K562 (cell line): ENCODE measurements around the gene TRIM4. TPM values are rescaled to one million over a fixed set of nuclear protein-coding genes. Genes with fewer than 3 reads are reported as not detected.
A peak's percentile ranks its signal among the peaks of the same experiment; 100 is the strongest.

Source experiments
- ATAC-seq: fragments of 200-7000 bp; cut with Tn5 transposase; 3 replicates; pipeline ENCODE4 v1.9.1; 2020; ENCODE audit warnings: moderate library complexity
- BruUV-seq: library from RNA; stranded (reverse); fragments of 400-500 nt; replicated peaks from 2 replicates; lab custom pipeline; 2021; lab: Mats Ljungman, UMichigan
- CTCF ChIA-PET: fragments of 300-600 bp; formaldehyde crosslinking; extraction: SDS; loops from one replicate; lab custom pipeline; 2021; ENCODE audit warnings: low intra/inter-chr PET ratio; lab: Yijun Ruan, JAX
- POLR2A ChIA-PET: fragments of 300-600, 350-650 bp; sonication (Branson Sonifier 250); formaldehyde crosslinking; extraction: SDS; loops from one replicate; lab custom pipeline; 2021; ENCODE audit warnings: antibody characterized with exemption, inconsistent platforms; lab: Yijun Ruan, JAX
- DNase-seq, 4 experiments: peaks; one replicate each; pipeline versions ENCODE4 v3.0.0 to v3.0.0-alpha.2; 2011 to 2018; ENCODE audit warnings: low spot score in 3 of 4, mixed read lengths in 3 of 4; ENCODE audit errors: extremely low read depth in 1 of 4
- FAIRE-seq: peaks from 2 replicates; lab custom pipeline; 2011; peaks lifted over from hg19 to GRCh38; lab: Jason Lieb, UNC
- H2AFZ ChIP-seq: 2 replicates; pipeline ENCODE4 v1.6.0; 2011; ENCODE audit warnings: low read depth, low read length, control low read depth, inconsistent platforms
- H3K27ac ChIP-seq: fragments of 200-600 bp; 3 replicates; pipeline ENCODE4 v1.8.0; 2011; ENCODE audit warnings: low read depth, mild to moderate bottlenecking, control low read depth, inconsistent platforms, low read length, moderate library complexity, mixed read lengths; ENCODE audit errors: extremely low read depth
- H3K27me3 ChIP-seq, 2 experiments: fragments of 300-600 bp in 1 of 2; 2 replicates in 1 of 2; 3 replicates in 1 of 2; pipeline versions ENCODE4 v1.6.0 to v1.8.0; 2011; ENCODE audit warnings: inconsistent platforms in 2 of 2, low read length in 2 of 2, mild to moderate bottlenecking in 1 of 2, mixed read lengths in 1 of 2, moderate library complexity in 1 of 2; ENCODE audit not compliant: control insufficient read depth in 2 of 2, insufficient read depth in 2 of 2
- H3K36me3 ChIP-seq: fragments of 300-600 bp; 3 replicates; pipeline ENCODE4 v1.8.0; 2011; ENCODE audit warnings: mild to moderate bottlenecking, low read length, inconsistent platforms; ENCODE audit not compliant: control insufficient read depth, insufficient read depth
- H3K4me1 ChIP-seq, 2 experiments: fragments of 200-600 bp in 1 of 2; replicated peaks in 1 of 2; 2 replicates in 1 of 2; 3 replicates in 1 of 2; pipeline versions ENCODE4 v1.5.1 to v1.8.0; 2011; ENCODE audit warnings: inconsistent platforms in 2 of 2, low read length in 2 of 2, mild to moderate bottlenecking in 1 of 2, mixed read lengths in 1 of 2, moderate library complexity in 1 of 2; ENCODE audit not compliant: control insufficient read depth in 2 of 2, insufficient read depth in 2 of 2
- H3K4me2 ChIP-seq: 2 replicates; pipeline ENCODE4 v1.6.1; 2011; ENCODE audit warnings: low read length, control low read depth, inconsistent platforms, mixed read lengths; ENCODE audit not compliant: insufficient read depth
- H3K4me3 ChIP-seq: fragments of 200-600 bp; sonication (generic), shearing (Covaris generic); 2 replicates; pipeline ENCODE4 v1.5.1; 2016; ENCODE audit warnings: control low read depth, inconsistent platforms
- H3K79me2 ChIP-seq: fragments of 200-600 bp; 3 replicates; pipeline ENCODE4 v1.8.0; 2011; ENCODE audit warnings: low read length, inconsistent platforms; ENCODE audit not compliant: control insufficient read depth, insufficient read depth
- H3K9ac ChIP-seq, 2 experiments: 2 replicates each; pipeline versions ENCODE4 v1.6.0 to v1.6.1; 2011; ENCODE audit warnings: low read depth in 2 of 2, low read length in 2 of 2, control low read depth in 1 of 2, inconsistent platforms in 1 of 2, mild to moderate bottlenecking in 1 of 2, mixed read lengths in 1 of 2; ENCODE audit not compliant: insufficient read depth in 1 of 2
- H3K9me1 ChIP-seq: one replicate; pipeline ENCODE4 v1.6.0; 2011; ENCODE audit warnings: inconsistent platforms, mild to moderate bottlenecking, low read length, moderate library complexity; ENCODE audit not compliant: control insufficient read depth, insufficient read depth
- H3K9me3 ChIP-seq: replicated peaks from 2 replicates; pipeline ENCODE4 v1.5.1; 2011; ENCODE audit warnings: low read depth, low read length, inconsistent platforms; ENCODE audit not compliant: control insufficient read depth, insufficient read depth
- H4K20me1 ChIP-seq: replicated peaks from 2 replicates; pipeline ENCODE4 v1.6.1; 2011; ENCODE audit warnings: low read length, inconsistent platforms, mixed read lengths; ENCODE audit not compliant: control insufficient read depth, insufficient read depth
- CBX3 ChIP-seq, 2 experiments: IDR thresholded peaks; 1 replicate in 1 of 2; 2 replicates in 1 of 2; pipeline ENCODE4 v1.6.1; 2012; ENCODE audit warnings: inconsistent platforms in 2 of 2, low read length in 2 of 2, borderline replicate concordance in 1 of 2, control low read depth in 1 of 2
- CBX5 ChIP-seq: IDR thresholded peaks from 2 replicates; pipeline ENCODE4 v1.6.1; 2014; ENCODE audit warnings: low read depth, borderline replicate concordance
- EHMT2 ChIP-seq: fragments of 450-650 bp; IDR thresholded peaks from 2 replicates; pipeline ENCODE4 v1.6.1; 2018; ENCODE audit warnings: antibody characterized with exemption
- HSF4 ChIP-seq: fragments of 250-450 bp; sonication (Bioruptor Pico); IDR thresholded peaks from 2 replicates; pipeline ENCODE4 v2.1.2; 2022; ENCODE audit warnings: mild to moderate bottlenecking, moderate library complexity, borderline replicate concordance
- IFI16 ChIP-seq: fragments of 250-450 bp; sonication (Bioruptor Pico); IDR thresholded peaks from 2 replicates; pipeline ENCODE4 v2.1.2; 2022; ENCODE audit warnings: mild to moderate bottlenecking, inconsistent platforms
- MAFK ChIP-seq: IDR thresholded peaks from 2 replicates; pipeline ENCODE4 v1.6.1; 2011; ENCODE audit warnings: low read length, improper control_type of control experiment
- MCM7 ChIP-seq, 2 experiments: fragments of 450-650 bp; IDR thresholded peaks; 2 replicates each; pipeline ENCODE4 v1.6.1; 2016 to 2018
- NONO ChIP-seq, 2 experiments: fragments of 200-400 bp in 1 of 2; fragments of 450-650 bp in 1 of 2; formaldehyde crosslinking in 1 of 2; IDR thresholded peaks; 2 replicates each; pipeline ENCODE4 v1.6.1; 2017; ENCODE audit warnings: low read depth in 2 of 2, mild to moderate bottlenecking in 2 of 2, moderate library complexity in 2 of 2, low read length in 1 of 2
- NR1H2 ChIP-seq: sonication (generic); formaldehyde crosslinking; IDR thresholded peaks from 2 replicates; pipeline ENCODE4 v1.4.0; 2020; ENCODE audit warnings: mild to moderate bottlenecking, missing genetic modification reagents
- RBM14 ChIP-seq: fragments of 200-400 bp; formaldehyde crosslinking; IDR thresholded peaks from 2 replicates; pipeline ENCODE4 v1.6.1; 2018; ENCODE audit warnings: low read depth, mild to moderate bottlenecking, low read length, moderate library complexity, borderline replicate concordance; ENCODE audit not compliant: insufficient read depth
- SRSF7 ChIP-seq: fragments of 200-400 bp; formaldehyde crosslinking; optimal IDR thresholded peaks from 2 replicates; pipeline ENCODE3; 2017; ENCODE audit warnings: mild to moderate bottlenecking, low read depth, low read length
- TEAD4 ChIP-seq, 2 experiments: sonication (generic) in 1 of 2; formaldehyde crosslinking in 1 of 2; IDR thresholded peaks; 2 replicates each; pipeline versions ENCODE4 v1.6.1 to v1.8.0; 2012 to 2022; ENCODE audit warnings: borderline replicate concordance in 1 of 2, inconsistent platforms in 1 of 2, low read length in 1 of 2, mild to moderate bottlenecking in 1 of 2, missing genetic modification reagents in 1 of 2
- TRIM24 ChIP-seq, 2 experiments: fragments of 450-650 bp; IDR thresholded peaks; 2 replicates each; pipeline ENCODE4 v1.6.1; 2016
- ZEB2 ChIP-seq: fragments of 450-650 bp; IDR thresholded peaks from 2 replicates; pipeline ENCODE4 v1.6.1; 2016
- ZNF263 ChIP-seq: sonication (generic); formaldehyde crosslinking; IDR thresholded peaks from 2 replicates; pipeline ENCODE4 v1.8.0; 2022; ENCODE audit warnings: mild to moderate bottlenecking, missing genetic modification reagents, borderline replicate concordance
- ZNF324 ChIP-seq: fragments of 250-450 bp; sonication (Bioruptor Pico); IDR thresholded peaks from 2 replicates; pipeline ENCODE4 v1.4.0; 2020; ENCODE audit warnings: mild to moderate bottlenecking
- ZNF584 ChIP-seq: fragments of 200-800 bp; sonication (Bioruptor generic); IDR thresholded peaks from 2 replicates; pipeline ENCODE4 v1.6.1; 2016; ENCODE audit warnings: low read depth, mild to moderate bottlenecking, missing genetic modification characterization, missing compliant biosample characterization
- ZNF717 ChIP-seq: fragments of 250-450 bp; sonication (Bioruptor Pico); IDR thresholded peaks from 2 replicates; pipeline ENCODE4 v1.5.0; 2021
- ZSCAN32 ChIP-seq: fragments of 450-650 bp; formaldehyde crosslinking; IDR thresholded peaks from 2 replicates; pipeline ENCODE4 v1.4.0; 2020; ENCODE audit warnings: mild to moderate bottlenecking, moderate library complexity
- WGBS: fragments of 100-300 bp; shearing (Covaris generic); methylation state at CpG from one replicate; pipeline ENCODE4 v1.1.6; 2016; ENCODE audit warnings: low coverage, mixed read lengths; ENCODE audit not compliant: insufficient coverage; ENCODE audit errors: missing lambda C conversion rate; 5-methylcytosine and 5-hydroxymethylcytosine counted together
- in situ Hi-C: fragments of 300-500 bp; cut with MboI; formaldehyde crosslinking; loops from 4 replicates; pipeline ENCODE4 v1.15.0; 2018; ENCODE audit warnings: inconsistent platforms, mixed read lengths
- intact Hi-C: fragments of 100-400 bp; cut with micrococcal nuclease; formaldehyde crosslinking; loops from 2 replicates; pipeline ENCODE4 v1.14.2; 2022
- polyA plus RNA-seq, 8 experiments: library from polyadenylated mRNA; depleted of rRNA in 4 of 8; stranded (reverse) in 5 of 8; unstranded in 3 of 8; fragments of >200 nt; fragmentation: Nextera tagmentation in 2 of 8; fragmentation: Illumina TruSeq in 1 of 8; extraction: Ambion mirVana in 2 of 8; extraction: Trizol in 1 of 8; gene quantifications; 2 replicates each; pipeline versions ENCODE4 v1.2.1 to v1.2.3, GENCODE V29; 2011 to 2014; ENCODE audit warnings: inconsistent platforms in 1 of 8, missing spikeins in 1 of 8
- total RNA-seq, 7 experiments: library from RNA; depleted of rRNA in 6 of 7; stranded (reverse); fragments of >200 nt in 6 of 7; fragmentation: Illumina TruSeq in 2 of 7; extraction: Trizol in 2 of 7; gene quantifications; 2 replicates each; pipeline versions ENCODE4 v1.2.1 to v1.2.3, GENCODE V29; 2011 to 2021; ENCODE audit warnings: low replicate concordance in 1 of 7
- TF ChIP-seq, protein P1 (sequence below): fragments of 450-650 bp; IDR thresholded peaks from 2 replicates; pipeline ENCODE4 v1.6.1; 2016
- TF ChIP-seq, protein P2 (sequence below), 2 experiments: fragments of 450-650 bp in 1 of 2; IDR thresholded peaks; 2 replicates each; pipeline ENCODE4 v1.6.1; 2011 to 2017; ENCODE audit warnings: low read depth in 2 of 2, antibody characterized with exemption in 1 of 2, borderline replicate concordance in 1 of 2, low read length in 1 of 2, mild to moderate bottlenecking in 1 of 2, mixed read lengths in 1 of 2; ENCODE audit not compliant: control insufficient read depth in 1 of 2

The TRIM4 gene
- total and polyA plus RNA-seq, 9 of the 15 experiments (the other 6 are each of a cell fraction or from before 2014, with no cell fraction given): 6.2 to 28.3 (median 22.4) TPM

DNA sequence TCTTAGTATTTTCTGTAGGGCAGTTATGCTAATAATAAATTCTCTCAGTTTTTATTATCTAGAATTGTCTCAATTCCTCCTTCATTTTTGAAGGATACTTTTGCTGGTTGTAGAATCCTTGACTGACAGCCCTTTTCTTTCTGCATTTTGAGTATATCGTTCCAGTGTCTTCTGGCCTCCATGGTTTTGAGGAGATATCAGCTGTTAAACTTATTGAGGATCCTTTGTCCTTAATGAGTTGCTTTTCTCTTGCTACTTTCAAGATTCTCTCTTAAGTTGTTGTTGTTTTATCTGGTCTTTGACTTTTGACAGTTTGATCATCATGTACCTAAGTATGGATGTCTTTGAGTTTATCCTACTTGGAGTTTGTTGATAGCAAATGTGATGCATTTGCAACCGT lies 19.0 kb upstream of the TRIM4 start:
- Histone ChIP-seq H3K4me1 (peaks cover 0 to 7% of the 10 kb centered on the region in 2 experiments; a peak in 3 of 5 replicates), H3K79me2 (no peaks in the 10 kb centered on the region), H3K36me3 (no peaks in the 10 kb centered on the region), H3K4me3 (no peak overlapping the region), H2AFZ (no peak overlapping the region), H3K4me2 (no peak overlapping the region), H3K27me3 (no peaks in the 10 kb centered on the region), H3K9ac (no peak overlapping the region), H3K27ac (no peak overlapping the region), H3K9me1 (no peaks in the 10 kb centered on the region), H4K20me1 (no peaks in the 10 kb centered on the region), H3K9me3 (peaks cover 10% of the 10 kb centered on the region)
- POLR2A ChIA-PET: interaction anchor here (0.7 kb wide), 1 partner anchor 9 kb away, joined by 3 read pairs; the partner anchor contains the start of gene GJC3
- intact Hi-C loops: no loop called here
- CTCF ChIA-PET: no interaction called here
- DNase-seq: no peak
- BruUV-seq: no TSS peak
- ATAC-seq: no peak
- no peak for FAIRE-seq
- in situ Hi-C loops: loop anchor here (5.0 kb wide), 1 partner anchor 49 kb away; no protein-coding TSS in a partner anchor
- WGBS: 4% methylated on average over 2 of the region's 2 CpGs
- TF ChIP-seq, protein P1, sequence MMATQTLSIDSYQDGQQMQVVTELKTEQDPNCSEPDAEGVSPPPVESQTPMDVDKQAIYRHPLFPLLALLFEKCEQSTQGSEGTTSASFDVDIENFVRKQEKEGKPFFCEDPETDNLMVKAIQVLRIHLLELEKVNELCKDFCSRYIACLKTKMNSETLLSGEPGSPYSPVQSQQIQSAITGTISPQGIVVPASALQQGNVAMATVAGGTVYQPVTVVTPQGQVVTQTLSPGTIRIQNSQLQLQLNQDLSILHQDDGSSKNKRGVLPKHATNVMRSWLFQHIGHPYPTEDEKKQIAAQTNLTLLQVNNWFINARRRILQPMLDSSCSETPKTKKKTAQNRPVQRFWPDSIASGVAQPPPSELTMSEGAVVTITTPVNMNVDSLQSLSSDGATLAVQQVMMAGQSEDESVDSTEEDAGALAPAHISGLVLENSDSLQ: peak; percentile 60
- TF ChIP-seq MAFK (no peak), CBX3 (IDR thresholded peaks at IDR 0.05; ENCODE audit: borderline replicate concordance in 1 of 2, low read length in 2 of 2) (peak in 1 of 2 experiments; percentile 99; a peak in 2 of 3 replicates), CBX5 (peak; percentile 97), ZNF584 (CRISPR knock-in tag) (no peak), ZNF717 (CRISPR knock-in tag) (no peak), RBM14 (no peak), ZNF263 (CRISPR knock-in tag) (no peak), MCM7 (IDR thresholded peaks at IDR 0.05) (no peak), ZSCAN32 (CRISPR knock-in tag) (no peak), TEAD4 (IDR thresholded peaks at IDR 0.05; ENCODE audit: low read length) (0 out of 2 replicates have a peak, but pooled peaks have one; percentile 10), TEAD4 (CRISPR knock-in tag; IDR thresholded peaks at IDR 0.05; ENCODE audit: borderline replicate concordance) (no peak), HSF4 (no peak), NR1H2 (no peak), NONO (IDR thresholded peaks at IDR 0.05; ENCODE audit: low read depth in 2 of 2, low read length in 1 of 2) (no peak), IFI16 (CRISPR knock-in tag) (no peak), TRIM24 (IDR thresholded peaks at IDR 0.05) (peak; percentile 21 to 70; a peak in 3 of 4 replicates), ZNF324 (CRISPR knock-in tag) (no peak), ZEB2 (peak; percentile 28; the same call in 1 of the 2 replicates), SRSF7 (no peak), EHMT2 (peak; percentile 75)
- TF ChIP-seq, protein P2, sequence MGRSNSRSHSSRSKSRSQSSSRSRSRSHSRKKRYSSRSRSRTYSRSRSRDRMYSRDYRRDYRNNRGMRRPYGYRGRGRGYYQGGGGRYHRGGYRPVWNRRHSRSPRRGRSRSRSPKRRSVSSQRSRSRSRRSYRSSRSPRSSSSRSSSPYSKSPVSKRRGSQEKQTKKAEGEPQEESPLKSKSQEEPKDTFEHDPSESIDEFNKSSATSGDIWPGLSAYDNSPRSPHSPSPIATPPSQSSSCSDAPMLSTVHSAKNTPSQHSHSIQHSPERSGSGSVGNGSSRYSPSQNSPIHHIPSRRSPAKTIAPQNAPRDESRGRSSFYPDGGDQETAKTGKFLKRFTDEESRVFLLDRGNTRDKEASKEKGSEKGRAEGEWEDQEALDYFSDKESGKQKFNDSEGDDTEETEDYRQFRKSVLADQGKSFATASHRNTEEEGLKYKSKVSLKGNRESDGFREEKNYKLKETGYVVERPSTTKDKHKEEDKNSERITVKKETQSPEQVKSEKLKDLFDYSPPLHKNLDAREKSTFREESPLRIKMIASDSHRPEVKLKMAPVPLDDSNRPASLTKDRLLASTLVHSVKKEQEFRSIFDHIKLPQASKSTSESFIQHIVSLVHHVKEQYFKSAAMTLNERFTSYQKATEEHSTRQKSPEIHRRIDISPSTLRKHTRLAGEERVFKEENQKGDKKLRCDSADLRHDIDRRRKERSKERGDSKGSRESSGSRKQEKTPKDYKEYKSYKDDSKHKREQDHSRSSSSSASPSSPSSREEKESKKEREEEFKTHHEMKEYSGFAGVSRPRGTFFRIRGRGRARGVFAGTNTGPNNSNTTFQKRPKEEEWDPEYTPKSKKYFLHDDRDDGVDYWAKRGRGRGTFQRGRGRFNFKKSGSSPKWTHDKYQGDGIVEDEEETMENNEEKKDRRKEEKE (IDR thresholded peaks at IDR 0.05; ENCODE audit: borderline replicate concordance in 1 of 2, control insufficient read depth in 1 of 2, low read depth in 2 of 2, low read length in 1 of 2): no peak
